Hepatocyte (in vitro differentiated cells): ENCODE results near the gene SLIT1. TPM values are rescaled to one million over a fixed set of nuclear protein-coding genes. Genes with fewer than 3 reads are reported as not detected.

Source experiments
- DNase-seq: peaks from one replicate; pipeline ENCODE4 v3.0.0-alpha.2; 2016; ENCODE audit warnings: low spot score
- H2AFZ ChIP-seq: fragments of 200-600 bp; sonication (generic); 2 replicates; pipeline ENCODE4 v1.6.0; 2016; ENCODE audit warnings: antibody characterized with exemption, mild to moderate bottlenecking
- H3K27ac ChIP-seq: fragments of 200-600 bp; sonication (generic); 2 replicates; pipeline ENCODE4 v1.5.1; 2016; ENCODE audit warnings: mild to moderate bottlenecking
- H3K27me3 ChIP-seq: fragments of 200-600 bp; sonication (generic); 2 replicates; pipeline ENCODE4 v1.6.1; 2016
- H3K36me3 ChIP-seq: fragments of 200-600 bp; sonication (generic); replicated peaks from 2 replicates; pipeline ENCODE4 v1.5.1; 2016; ENCODE audit warnings: low read depth; ENCODE audit not compliant: insufficient read depth
- H3K4me1 ChIP-seq: fragments of 200-600 bp; sonication (generic); 2 replicates; pipeline ENCODE4 v1.5.1; 2016; ENCODE audit warnings: mild to moderate bottlenecking, moderate library complexity; ENCODE audit not compliant: insufficient read depth
- H3K4me2 ChIP-seq: fragments of 200-600 bp; sonication (generic); 2 replicates; pipeline ENCODE4 v1.6.0; 2016
- H3K4me3 ChIP-seq: fragments of 200-600 bp; sonication (generic); 2 replicates; pipeline ENCODE4 v1.5.1; 2016; ENCODE audit warnings: mild to moderate bottlenecking
- H3K79me2 ChIP-seq: fragments of 200-600 bp; sonication (generic); 2 replicates; pipeline ENCODE4 v1.6.0; 2017; ENCODE audit warnings: mild to moderate bottlenecking
- H3K9me2 ChIP-seq: fragments of 200-600 bp; sonication (generic); replicated peaks from 2 replicates; pipeline ENCODE4 v1.6.0; 2017; ENCODE audit warnings: mild to moderate bottlenecking; ENCODE audit not compliant: insufficient read depth
- H3K9me3 ChIP-seq: fragments of 200-600 bp; sonication (generic); 2 replicates; pipeline ENCODE4 v1.5.1; 2016; ENCODE audit warnings: low read depth, mild to moderate bottlenecking
- H4K20me1 ChIP-seq: fragments of 200-600 bp; sonication (generic); 2 replicates; pipeline ENCODE4 v1.6.0; 2016; ENCODE audit warnings: mild to moderate bottlenecking; ENCODE audit not compliant: insufficient read depth, poor library complexity, severe bottlenecking
- EZH2 ChIP-seq: fragments of 200-600 bp; sonication (generic); IDR thresholded peaks from 2 replicates; pipeline ENCODE4 v1.6.1; 2016; ENCODE audit warnings: antibody characterized with exemption, mild to moderate bottlenecking, borderline replicate concordance
- EZH2phosphoT487 ChIP-seq: fragments of 200-600 bp; sonication (generic); IDR thresholded peaks from one replicate; pipeline ENCODE4 v1.6.1; 2018; ENCODE audit warnings: antibody characterized with exemption, mild to moderate bottlenecking, low read depth, moderate library complexity; ENCODE audit not compliant: unreplicated experiment, severe bottlenecking
- WGBS: methylation state at CpG from one replicate; pipeline ENCODE4 v1.1.6; 2016; ENCODE audit warnings: low lambda C conversion rate; ENCODE audit errors: missing lambda C conversion rate; 5-methylcytosine and 5-hydroxymethylcytosine counted together
- polyA plus RNA-seq: library from polyadenylated mRNA; unstranded; fragments of >200 nt; fragmentation: Nextera tagmentation; extraction: Ambion mirVana; gene quantifications from 2 replicates; pipeline ENCODE4 v1.2.1, GENCODE V29; 2016
- total RNA-seq: library from RNA; depleted of rRNA; stranded (reverse); fragments of >200 nt; gene quantifications from 2 replicates; pipeline ENCODE4 v1.2.3, GENCODE V29; 2014
- TF ChIP-seq, protein P1 (sequence below): fragments of 200-600 bp; sonication (generic); IDR thresholded peaks from 2 replicates; pipeline ENCODE4 v1.5.1; 2016; ENCODE audit warnings: antibody characterized with exemption, mild to moderate bottlenecking; ENCODE audit not compliant: poor library complexity

Gene SLIT1
- total and polyA plus RNA-seq, 2 experiments from 2014 or later = 0.47 to 0.65 TPM

DNA sequence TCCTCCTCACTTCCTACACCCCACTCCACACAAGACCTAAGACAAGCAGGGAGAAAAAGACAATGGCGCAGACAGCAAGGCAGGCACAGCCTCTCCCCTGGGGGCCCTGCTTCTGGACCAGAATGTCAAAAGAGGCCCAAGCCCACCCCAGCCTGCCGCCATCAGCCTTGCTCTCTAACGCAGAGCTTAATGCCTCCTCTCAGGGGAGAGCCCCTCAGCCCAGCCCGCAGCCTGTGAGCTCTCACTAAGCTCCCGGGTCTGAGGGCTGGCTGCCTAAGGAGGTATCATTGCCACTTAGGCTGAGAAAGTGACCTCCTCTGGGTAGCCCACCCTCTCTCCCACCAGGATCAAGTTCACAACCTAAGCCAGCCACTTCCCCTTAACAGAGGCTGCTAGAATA is 16.7 kb downstream of the SLIT1 start:
- Histone ChIP-seq H4K20me1 (no peaks in the 10 kb centered on the region), H3K9me3 (no peaks in the 10 kb centered on the region), H3K27me3 (no peaks in the 10 kb centered on the region), H3K36me3 (no peaks in the 10 kb centered on the region), H3K4me1 (no peaks in the 10 kb centered on the region), H2AFZ (no peak overlapping the region), H3K4me3 (no peak overlapping the region), H3K9me2 (no peaks in the 10 kb centered on the region), H3K27ac (no peak overlapping the region), H3K4me2 (no peak overlapping the region), H3K79me2 (no peaks in the 10 kb centered on the region)
- no peak for DNase-seq
- TF ChIP-seq, protein P1, sequence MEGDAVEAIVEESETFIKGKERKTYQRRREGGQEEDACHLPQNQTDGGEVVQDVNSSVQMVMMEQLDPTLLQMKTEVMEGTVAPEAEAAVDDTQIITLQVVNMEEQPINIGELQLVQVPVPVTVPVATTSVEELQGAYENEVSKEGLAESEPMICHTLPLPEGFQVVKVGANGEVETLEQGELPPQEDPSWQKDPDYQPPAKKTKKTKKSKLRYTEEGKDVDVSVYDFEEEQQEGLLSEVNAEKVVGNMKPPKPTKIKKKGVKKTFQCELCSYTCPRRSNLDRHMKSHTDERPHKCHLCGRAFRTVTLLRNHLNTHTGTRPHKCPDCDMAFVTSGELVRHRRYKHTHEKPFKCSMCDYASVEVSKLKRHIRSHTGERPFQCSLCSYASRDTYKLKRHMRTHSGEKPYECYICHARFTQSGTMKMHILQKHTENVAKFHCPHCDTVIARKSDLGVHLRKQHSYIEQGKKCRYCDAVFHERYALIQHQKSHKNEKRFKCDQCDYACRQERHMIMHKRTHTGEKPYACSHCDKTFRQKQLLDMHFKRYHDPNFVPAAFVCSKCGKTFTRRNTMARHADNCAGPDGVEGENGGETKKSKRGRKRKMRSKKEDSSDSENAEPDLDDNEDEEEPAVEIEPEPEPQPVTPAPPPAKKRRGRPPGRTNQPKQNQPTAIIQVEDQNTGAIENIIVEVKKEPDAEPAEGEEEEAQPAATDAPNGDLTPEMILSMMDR = no peak
- TF ChIP-seq EZH2 = no peak
- TF ChIP-seq EZH2phosphoT487 = no peak
- 65% methylated on average over 5 of the region's 5 CpGs for WGBS

DNA sequence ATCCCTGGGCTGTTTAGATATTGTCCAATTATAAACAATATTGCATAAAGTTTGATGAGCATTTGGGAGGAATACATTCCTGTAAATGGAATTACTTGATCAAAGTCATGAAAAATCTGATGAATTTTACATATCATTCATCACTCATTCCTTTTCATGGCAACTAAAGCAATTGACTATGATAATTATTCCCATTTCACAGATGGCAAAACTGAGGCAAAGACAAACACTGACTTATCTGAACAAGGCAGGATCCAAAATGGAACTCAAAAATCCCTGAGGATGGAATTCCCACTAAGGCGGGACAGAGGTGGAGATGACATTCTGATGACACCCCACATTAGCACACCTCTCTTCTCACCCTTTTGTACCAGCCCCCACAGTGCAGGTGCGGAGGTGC is 17.1 kb downstream of the SLIT1 start:
- Histone ChIP-seq H3K9me3 (no peaks in the 10 kb centered on the region), H4K20me1 (no peaks in the 10 kb centered on the region), H3K79me2 (no peaks in the 10 kb centered on the region), H3K9me2 (no peaks in the 10 kb centered on the region), H3K4me3 (no peak overlapping the region), H2AFZ (no peak overlapping the region), H3K4me2 (no peak overlapping the region), H3K4me1 (no peaks in the 10 kb centered on the region), H3K27me3 (no peaks in the 10 kb centered on the region), H3K36me3 (no peaks in the 10 kb centered on the region), H3K27ac (no peak overlapping the region)
- TF ChIP-seq EZH2phosphoT487 (no peak), EZH2 (no peak)
- TF ChIP-seq, protein P1 = no peak
- DNase-seq = no peak
- 82% methylated on average over 2 of the region's 2 CpGs for WGBS

DNA sequence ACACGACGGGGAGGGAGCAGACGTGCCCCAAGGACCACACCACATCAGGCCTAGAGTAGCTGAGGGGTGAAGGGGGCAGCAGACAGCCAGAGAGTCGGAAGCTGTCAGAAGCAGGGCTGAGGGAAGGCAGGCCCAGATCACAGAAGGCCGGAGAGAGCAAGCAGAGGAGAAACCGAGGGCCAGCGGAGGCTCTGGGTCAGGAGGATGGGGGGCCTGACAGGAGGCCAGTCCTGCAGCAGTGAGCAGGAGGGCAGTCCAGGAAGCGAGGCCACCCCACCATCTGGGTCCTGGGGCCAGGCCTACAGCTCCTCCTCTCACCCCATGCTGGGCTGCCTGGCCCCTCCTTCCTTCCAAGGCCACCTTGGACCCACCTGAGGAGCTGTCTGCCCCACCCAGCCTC is 20.3 kb downstream of the SLIT1 start:
- no peak overlapping the region for H2AFZ ChIP-seq
- WGBS = 83% methylated on average over 8 of the region's 8 CpGs
- TF ChIP-seq EZH2phosphoT487 (no peak), EZH2 (no peak)
- TF ChIP-seq, protein P1 = no peak
- no peaks in the 10 kb centered on the region for H3K9me3 ChIP-seq
- H3K27ac ChIP-seq = no peak overlapping the region
- H3K79me2 ChIP-seq = no peaks in the 10 kb centered on the region
- H3K4me3 ChIP-seq = no peak overlapping the region
- H3K4me2 ChIP-seq = no peak overlapping the region
- H3K27me3 ChIP-seq = no peaks in the 10 kb centered on the region
- H4K20me1 ChIP-seq = no peaks in the 10 kb centered on the region
- H3K36me3 ChIP-seq = no peaks in the 10 kb centered on the region
- DNase-seq = no peak
- H3K4me1 ChIP-seq = no peaks in the 10 kb centered on the region
- H3K9me2 ChIP-seq = no peaks in the 10 kb centered on the region
